ENCODE data around the gene FYTTD1.

Gene FYTTD1

DNA sequence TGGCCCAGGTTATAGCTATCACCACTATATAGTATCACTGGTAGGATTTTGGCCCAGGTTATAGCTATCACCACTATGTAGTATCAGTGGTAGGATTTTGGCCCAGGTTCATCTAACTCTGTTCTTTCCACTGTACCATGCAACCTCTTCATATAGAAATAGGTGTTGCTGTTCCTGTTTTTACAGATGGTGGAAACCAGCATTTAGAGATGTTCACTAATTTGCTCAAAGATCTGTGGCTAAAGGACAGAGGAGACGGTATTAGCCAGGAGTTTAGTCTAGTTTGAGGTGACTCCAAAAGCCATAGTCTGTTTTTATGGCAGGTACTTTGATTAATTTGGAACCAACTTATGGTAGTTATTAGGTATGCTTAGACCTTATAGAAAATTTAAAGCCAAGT lies 44.4 kb downstream of the FYTTD1 start:
- no peak for DNase-seq

DNA sequence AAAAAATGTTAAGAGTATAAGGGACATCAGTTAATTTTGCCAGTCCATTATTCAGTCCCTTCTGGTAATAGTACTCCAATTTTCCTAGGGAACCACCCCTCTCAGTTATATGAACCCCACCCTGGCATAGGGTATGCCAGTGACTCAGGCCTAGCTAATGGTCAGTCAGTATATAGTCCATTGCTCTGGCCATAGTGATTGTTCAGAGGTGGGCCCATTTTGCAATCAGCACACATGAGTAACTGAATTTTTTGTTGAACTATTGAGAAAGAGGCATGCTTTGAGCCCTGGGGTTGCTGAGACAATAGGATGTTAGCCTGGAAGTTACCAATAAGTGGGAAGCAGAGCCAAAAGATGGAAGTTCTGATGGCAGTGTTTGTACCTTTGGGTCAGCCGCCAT lies 45.5 kb downstream of the FYTTD1 start:
- DNase-seq: peak; percentile 70

DNA sequence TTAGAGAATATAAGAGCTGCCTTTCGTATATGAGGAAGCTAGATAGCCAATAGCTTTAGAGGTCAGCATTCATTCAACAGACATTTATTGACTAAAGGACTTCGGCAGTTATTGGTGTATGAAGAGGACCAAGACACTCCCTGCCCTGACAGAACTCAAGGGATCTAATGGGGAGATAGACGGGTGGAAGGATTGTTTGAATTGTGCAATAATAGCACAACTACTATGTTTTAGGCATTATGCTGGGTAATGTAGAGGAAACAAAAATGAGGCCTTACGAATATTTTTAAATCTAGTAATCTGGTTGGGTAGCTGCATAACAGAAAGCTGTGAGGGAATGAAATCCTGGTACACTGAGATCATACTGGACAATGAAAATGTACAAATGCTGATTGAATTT lies 46.4 kb downstream of the FYTTD1 start:
- no peak for DNase-seq

DNA sequence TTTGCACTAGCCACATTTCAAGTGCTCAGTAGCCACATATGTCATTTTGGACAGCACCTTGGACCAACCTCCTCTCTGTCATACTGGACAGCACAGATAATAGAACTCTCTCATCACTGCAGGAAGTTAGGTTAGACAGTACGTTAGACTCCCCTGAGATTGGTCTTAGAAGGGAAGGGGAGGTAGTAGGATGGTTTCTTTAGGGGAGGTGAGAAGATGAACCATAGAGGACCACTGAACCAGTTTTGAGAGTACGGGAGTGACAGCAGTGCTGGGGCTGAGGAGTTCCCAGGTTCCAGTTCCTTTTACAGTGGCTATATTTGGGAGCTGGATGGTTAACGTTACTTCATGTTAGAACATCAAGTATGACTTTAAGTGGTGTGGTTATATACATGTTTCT lies 49.2 kb downstream of the FYTTD1 start:
- DNase-seq: no peak

DNA sequence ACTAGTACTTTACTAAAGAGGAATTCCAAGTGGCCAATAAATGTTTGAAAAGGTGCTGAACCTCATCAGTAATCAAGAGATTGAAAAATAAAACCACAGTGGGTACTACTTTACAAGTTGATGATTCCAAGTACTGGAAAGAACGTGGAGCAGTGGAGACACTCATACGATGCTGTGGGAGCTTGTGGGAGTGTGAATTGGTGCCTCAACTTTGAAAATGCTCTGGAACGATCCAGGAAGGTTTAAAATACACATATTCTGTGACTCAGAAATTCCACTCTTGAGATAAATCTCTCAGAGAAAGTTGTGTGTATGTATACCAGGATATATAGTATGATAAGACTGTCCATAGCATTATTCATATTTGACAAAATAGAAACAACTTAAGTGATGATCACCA lies 50.7 kb downstream of the FYTTD1 start:
- peak; percentile 62 for DNase-seq

DNA sequence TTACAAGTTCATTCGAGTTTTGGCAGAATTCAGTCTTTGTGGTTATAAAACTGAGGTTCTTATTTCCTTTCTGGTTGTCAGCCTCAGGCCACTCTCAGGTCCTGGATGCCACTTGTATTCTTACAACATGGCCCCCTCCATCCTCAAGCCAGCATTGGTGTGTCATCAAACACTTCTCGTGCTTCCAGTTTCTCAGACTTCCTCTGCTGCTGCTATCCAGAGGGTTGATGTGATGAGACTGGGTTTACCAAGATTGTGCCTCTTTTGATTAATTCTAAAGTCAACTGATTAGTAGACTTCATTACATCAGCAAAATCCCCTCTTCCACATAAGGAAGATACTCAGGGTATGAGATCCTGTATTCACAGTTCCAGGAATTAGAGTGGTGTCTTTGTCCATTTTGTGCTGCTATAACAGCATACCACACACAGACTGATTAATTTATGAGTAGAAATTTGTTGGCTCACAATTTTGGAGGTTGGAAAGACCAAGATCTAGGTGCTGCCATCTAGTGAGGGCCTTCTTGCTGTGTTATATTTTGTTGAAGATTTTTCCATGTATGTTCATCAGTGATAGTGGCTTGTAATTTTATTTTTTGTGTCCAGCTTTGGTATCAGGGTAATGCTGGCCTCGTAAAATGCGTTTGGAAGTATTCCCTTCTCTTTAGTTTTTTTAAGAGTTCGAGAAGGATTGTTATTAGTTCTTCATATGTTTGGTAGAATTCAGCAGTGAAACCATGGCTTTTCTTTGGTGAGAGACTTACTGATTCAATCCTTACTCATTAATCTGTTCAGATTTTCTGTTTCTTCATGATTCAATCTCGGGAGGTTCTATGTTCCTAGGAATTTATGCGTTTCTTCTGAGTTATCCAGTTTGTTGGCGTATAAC lies 52.5 kb downstream of the FYTTD1 start:
- peak; percentile 20 for DNase-seq

DNA sequence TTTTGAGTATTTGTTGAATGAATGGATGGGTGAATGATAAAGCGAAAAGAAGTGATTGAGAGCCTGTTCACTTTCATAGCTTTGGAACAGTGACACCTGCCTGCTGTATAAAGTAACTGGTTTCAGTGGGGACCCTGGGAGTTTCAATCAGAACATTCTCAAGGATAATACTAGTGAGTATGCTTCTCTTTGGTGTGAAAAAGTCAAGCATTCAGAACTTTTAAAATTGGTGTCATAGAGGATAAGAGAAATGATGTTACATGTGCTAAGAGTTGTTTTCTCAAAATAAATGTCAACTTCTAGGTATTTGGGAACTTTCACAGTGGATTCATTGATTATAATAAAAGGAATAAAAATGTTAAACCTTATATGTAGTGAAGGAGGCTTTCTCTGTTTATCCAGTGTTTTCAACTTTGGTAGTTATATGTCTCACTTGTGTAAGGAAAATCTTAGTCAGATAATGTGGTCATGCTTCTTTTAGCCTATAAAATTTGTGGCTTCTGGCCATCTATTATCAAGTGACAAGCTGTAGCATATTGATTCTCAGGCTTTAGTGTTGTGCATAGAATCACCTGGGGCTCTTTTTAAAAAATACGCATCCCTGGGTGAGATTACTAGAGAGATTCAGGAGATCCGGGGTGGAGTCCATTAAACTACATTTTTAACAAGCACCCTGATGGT lies 53.2 kb downstream of the FYTTD1 start:
- no peak for DNase-seq

DNA sequence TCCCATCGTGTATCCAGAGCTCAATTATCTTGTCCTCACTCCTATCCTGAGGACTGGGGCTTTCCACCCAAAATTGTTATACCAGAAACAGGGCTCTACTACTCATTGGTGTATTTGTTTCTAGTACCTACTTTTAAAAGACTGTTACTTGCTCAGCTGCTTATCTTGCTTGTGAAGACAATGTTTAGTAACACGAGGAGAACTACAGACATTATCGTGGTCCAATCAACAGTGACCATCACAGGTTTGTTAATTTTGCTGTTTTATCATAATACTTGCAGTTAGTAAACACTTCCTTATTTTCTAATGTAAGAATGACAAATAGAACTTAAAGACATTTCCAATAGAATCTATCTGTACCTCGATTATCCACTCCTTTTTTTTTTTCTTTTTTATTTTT lies 54.8 kb downstream of the FYTTD1 start:
- no peak for DNase-seq

DNA sequence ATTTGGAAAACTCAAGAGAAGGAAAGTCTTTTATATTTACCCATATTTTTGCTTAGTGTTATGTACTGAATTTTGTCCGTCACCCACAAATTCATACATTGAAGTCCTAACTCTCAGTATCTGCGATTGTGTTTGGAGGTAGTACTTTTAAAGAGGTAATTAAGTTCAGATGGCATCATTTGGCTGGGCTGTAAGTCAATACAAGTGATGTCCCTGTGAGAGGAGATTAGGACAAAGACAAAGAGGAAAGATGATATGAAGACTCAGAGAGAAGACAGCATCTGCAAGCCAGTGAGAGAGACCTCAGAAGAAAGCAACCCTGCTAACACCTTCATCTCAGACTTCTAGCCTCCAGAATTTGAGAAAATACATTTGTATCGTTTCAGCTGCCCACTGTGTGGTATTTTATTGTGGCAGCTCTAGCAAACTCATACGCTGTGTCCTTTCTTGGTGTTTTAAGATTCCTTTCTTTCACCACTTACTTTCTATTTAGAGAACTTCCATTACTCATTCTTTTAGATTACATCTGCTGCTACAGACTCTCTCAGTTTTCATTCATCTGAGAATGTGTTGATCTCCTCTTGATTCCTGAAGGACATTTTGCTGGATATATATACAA lies 58.4 kb downstream of the FYTTD1 start:
- no peak for DNase-seq

DNA sequence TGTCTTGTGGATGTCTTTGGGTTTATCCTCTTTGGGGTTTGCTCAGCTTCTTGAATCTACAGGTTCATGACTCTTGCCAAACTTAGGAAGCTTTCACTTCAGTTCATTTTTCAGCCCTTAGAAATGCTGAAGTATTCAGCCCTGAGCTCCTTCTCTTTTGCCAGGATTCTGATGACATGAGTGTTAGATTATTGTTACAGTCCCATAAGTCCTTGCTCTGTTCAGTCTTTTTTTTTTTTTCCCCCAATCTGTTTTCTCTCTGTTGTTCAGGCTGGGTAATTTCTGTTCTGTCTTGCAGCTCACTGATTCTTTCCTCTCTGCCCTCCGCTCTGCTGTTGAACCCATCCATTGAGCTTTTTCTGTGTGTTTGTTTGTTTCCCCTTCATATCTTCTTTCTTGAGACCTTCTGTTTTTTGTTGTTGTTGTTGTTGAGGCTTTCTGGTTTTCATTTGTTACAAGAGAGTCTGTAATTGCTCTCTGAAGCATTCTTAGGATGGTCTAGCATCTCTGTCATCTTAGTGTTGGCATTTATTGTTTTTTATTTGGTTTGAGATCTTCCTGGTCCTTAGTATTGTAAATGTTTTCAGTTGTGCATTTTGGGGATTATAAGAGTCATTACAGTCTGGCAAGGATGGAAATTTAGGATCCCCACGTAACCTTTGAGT lies 59.8 kb downstream of the FYTTD1 start:
- DNase-seq: peak; percentile 48

DNA sequence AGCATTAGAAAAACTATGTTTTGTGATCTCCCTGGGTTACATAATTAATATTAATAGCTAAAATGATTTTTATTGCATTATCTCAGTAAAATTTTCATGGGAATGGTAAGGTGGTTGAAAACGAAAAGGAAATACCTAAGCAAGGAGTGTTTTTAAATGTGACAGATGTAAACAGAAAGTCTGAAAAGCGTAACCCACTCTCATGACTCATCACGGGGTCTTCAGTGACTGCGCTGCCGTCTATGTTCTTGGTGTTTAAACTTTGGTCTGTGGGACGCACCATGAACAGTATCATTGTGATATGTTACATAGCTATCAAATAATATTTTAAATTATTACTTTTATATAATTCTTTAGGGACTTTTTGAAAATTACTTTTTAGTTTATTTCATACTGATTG lies 61.2 kb downstream of the FYTTD1 start:
- DNase-seq: no peak

DNA sequence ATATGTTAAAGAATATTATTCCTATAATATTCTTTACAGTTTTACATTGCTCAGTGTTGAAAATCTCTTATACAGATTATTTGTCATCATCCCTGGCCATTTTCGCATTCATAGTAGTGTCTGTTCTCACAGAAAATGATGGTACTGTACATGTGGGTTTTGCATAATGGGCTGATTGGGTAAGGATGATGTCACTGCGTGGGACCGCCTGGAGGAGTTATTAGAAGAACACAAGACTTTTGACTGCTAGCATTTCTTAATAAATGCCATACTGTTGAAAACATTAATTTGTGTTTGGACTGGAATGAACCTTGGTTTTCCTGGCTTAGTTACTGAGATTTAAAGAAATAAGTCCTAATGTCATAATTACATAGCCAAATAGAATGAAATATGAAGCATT lies 61.7 kb downstream of the FYTTD1 start:
- DNase-seq: peak; percentile 91

DNA sequence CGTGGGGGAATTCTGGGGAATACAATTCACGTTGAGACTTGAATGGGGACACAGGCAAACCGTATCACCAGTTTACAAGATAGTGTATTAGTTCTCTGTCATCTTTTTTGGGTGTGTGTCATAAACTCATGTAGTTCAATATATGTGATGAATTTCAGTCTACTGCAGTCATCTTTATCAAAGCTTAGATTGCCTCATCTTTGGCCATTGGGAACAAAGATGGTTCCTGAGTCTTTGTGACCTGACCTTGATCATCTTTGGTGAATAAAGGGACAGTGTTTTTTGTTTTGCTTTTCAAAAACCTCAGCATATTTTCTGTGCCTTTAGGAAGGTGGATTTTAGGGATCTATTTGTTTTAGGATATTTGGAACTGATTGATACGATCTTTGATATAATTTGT lies 64.7 kb downstream of the FYTTD1 start:
- no peak for DNase-seq

DNA sequence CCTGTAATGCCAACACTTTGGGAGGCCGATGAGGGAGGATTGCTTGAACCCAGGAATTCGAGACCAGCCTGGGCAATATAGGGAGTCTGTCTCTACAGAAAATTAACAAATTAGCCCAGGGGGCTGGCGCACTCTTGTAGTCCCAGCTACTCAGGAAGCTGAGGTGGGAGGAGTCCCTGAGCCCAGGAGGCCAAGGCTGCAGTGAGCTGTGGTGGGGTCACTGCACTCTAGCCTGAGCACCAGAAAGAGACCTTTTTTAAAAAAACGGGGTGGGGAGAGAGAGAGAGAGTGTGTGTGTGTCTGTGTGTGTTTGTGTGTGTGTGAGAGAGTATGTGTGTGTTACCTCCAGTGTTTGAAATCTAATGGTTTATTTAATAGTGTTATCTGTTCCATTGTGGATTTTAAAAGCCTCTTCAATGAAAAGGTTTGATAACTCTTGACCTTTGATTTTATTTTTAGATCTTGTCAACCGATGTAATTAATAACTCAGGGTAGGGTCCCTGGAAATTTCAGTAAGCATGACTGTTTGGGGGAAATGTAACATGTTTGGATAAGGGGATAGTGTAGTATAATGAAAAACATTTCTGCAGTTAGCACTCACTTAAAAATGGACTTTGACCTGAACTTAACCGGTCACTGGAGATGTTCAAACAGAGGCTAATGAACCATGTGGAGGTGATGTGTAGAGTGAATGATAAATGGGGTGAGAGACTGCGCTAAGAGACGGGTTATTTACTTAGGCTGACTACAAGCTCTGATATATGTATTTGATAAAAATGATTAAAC lies 71.1 kb downstream of the FYTTD1 start:
- DNase-seq: no peak

DNA sequence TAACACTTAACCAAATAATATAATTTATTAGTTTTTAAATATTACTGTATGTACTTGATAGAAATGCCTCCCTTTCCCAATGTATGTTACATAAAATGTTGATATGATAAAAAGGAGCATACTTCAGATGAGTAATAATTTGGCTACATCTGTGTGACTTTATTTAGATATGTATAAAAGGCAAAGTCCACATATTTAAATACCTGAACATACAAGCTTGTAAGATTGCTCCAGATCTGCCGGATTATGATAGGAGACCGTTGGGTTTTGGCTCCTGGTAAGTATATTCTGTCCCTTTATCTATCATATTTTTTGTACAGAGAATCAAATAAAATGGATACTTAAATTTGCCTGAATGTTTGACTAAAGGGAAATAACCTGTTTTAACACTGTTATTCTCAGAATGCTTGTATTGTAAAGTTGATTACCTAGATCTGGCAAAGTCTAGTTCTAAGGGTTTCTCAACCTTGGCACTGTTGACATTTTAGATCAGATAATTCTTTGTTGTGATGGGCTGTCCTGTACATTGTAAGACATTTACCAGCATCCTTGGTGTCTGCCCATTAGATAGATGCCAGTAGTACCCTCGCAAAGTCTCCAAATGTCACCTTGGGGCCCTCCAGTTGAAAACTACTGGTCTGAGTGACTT lies 79.8 kb downstream of the FYTTD1 start:
- no peak for DNase-seq

DNA sequence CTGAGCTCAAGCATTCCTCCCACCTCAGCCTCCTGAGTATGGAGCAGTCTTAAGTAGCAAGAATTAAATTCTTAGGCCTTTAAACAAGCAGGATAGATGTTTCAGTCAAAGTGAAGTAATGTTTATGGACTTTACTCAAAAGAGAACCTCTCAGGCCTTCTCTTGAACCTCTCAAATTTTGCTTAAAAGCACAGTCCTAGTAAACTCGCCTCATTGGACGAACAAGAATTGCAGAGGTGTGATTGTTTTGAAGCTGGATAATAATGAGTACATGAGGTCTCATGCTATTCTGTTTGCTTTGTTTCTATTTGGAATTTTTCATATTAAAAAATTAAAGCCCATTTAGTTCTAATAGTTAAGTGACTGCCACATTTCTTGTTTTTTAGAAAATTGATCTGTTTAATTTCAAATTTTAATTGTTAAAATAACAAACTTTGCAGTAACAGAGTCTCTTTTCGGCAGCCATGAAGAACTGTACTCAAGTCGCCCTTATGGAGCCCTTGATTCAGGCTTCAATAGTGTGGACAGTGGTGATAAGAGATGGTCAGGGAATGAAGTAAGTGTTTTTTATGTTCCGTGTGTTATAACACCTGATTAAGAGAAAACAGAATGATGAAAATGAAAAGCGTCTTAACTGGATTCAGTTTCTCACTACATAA lies 80.8 kb downstream of the FYTTD1 start:
- no peak for DNase-seq

DNA sequence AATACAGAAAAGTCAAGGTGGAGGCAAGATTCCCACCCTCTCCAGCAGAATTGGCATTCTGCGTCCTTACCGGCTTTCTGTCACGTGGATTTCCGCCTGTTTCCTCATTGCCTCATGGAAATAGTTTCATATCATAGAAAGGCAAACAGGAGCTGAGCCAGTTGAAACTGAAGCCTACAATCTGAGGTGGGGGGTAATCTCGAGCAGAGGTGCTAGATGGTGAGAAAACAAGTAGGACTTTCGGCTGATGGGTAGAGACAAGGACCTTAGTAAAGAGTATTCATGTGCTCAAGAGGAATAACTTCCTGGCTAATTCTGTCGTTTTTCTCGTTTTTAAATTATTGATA lies 81.3 kb downstream of the FYTTD1 start:
- DNase-seq: no peak

DNA sequence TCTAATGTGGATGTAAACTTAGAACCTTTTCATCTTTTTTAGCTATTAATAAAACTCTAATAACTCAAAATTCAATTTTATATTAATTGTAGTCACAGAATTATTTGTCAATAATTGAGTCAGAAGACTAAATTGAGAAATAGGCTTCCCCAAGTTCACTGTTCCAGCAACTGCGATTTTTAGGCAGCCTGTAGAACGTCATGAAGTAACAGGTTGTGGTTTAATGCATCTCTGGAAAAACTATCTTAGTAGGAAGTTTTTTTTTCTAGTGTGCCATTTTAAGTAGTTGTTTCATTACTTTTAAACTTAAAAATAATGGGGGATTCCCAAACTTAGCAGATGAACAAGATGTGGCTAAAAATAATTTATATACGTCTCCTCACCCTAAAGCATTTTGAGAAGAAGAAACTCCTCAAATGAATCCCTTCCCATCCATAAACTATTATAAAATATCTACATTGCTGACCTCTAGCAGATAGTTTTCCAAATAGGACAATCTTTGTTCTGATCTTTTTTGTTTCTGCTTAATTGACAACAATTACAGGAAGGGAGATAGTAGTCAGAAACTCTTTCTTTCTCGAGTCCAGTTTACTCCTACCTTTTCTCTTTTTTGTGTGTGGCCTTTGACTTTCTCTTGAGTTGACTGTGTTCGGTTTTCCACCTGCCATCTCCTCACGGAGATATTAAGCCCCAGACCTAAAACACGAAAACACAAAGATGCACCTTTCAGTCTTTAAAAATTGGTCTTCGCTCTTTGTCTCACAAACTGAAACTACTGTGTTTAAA lies 84.4 kb downstream of the FYTTD1 start:
- no peak for DNase-seq

DNA sequence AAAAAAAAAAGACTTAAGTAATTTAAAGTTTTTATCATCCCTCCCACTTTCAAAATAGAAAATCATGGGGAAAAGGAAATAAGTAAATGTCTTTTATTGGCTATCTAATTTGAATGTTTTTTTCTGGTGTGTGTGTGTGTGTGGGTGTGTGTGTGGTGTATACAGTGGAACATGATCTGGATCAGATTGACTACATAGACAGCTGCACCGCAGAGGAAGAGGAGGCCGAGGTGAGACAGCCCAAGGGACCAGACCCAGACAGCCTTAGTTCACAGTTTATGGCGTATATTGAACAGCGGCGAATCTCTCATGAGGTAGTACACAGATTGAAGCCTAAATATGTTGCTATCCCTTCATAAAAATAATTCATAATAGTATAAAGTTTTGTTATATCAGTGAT lies 85.8 kb downstream of the FYTTD1 start:
- DNase-seq: no peak

DNA sequence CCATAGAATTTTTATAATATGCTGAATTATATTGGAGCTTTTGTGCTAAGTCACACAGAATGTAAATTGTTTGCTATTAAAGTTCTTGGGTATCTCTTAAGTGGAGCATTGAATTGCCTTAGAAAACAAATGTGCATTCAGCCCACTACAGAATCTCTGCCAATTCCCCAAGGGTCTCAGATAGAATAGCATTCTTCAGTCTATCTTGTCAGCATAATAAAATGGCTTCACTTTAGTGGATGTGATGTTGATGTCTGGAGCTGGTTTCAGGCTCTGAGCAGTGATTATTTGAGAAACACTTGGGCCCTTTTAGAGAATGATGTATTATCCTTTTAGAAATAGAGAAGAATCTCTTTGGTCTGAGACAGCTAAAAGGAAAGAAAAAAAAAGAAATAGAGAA lies 86.6 kb downstream of the FYTTD1 start:
- DNase-seq: no peak

Data from NCI-H226 (cell line).